Measurements from ENCODE around the gene LAMA1. TPM values are rescaled to one million over a fixed set of nuclear protein-coding genes. Genes with fewer than 3 reads are reported as not detected.

The LAMA1 gene
- total and polyA plus RNA-seq, 2 donors (not counting 3 experiments of a cell fraction or from before 2014, with no cell fraction given): 0.04 TPM; not detected in 1

DNA sequence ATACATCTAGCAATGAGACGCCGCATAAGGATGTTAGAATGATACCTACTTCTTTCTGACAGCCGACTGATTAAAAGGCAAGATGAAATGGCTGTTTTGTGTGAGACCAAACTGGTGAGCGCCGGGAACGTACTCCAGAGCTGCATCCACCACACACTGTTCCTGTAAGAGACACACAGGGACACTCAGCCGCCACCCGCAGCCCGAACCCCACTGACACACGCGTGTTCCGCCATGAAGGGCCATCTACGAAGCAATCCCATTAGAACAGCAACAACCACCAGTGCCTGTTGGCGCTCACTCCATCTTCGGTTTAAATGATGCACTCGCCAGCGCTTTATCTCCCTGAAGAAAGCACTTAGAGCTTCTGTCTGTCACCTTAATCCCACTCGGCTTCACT, 162.3 kb downstream of the LAMA1 start:
- DNase-seq (ENCODE audit: low read depth, low spot score): no peak
- Histone ChIP-seq H3K27me3 (ENCODE audit: control insufficient read depth in 2 of 2, insufficient read depth in 2 of 2, low read length in 2 of 2) (no peaks in the 10 kb centered on the region), H3K9me3 (replicated peaks; ENCODE audit: control insufficient read depth, insufficient read depth, low read length) (no peaks in the 10 kb centered on the region), H3K4me2 (ENCODE audit: insufficient read depth, low read length) (no peak overlapping the region), H3K27ac (ENCODE audit: insufficient read depth, low read depth, low read length) (no peak overlapping the region), H3K4me3 (replicated peaks in 1 of 3; ENCODE audit: insufficient read depth in 1 of 3, low read depth in 1 of 3, low read length in 3 of 3) (no peak overlapping the region), H3K4me1 (ENCODE audit: control insufficient read depth, extremely low read depth, insufficient read depth, low read length) (no peaks in the 10 kb centered on the region), H4K20me1 (replicated peaks; ENCODE audit: control insufficient read depth, extremely low read depth, insufficient read depth, low read length) (no peaks in the 10 kb centered on the region), H3K79me2 (ENCODE audit: control insufficient read depth, insufficient read depth, low read length) (no peaks in the 10 kb centered on the region), H3K9me1 (replicated peaks; ENCODE audit: control insufficient read depth, extremely low read depth, insufficient read depth, low read length) (no peaks in the 10 kb centered on the region), H3K9ac (replicated peaks; ENCODE audit: extremely low read depth, insufficient read depth, low read length) (no peak overlapping the region), H3K36me3 (ENCODE audit: control insufficient read depth in 2 of 2, extremely low read depth in 1 of 2, insufficient read depth in 2 of 2, low read length in 2 of 2) (no peaks in the 10 kb centered on the region), H2AFZ (ENCODE audit: low read depth, low read length) (no peak overlapping the region)
- dilution Hi-C loops (cut with MboI; ENCODE audit: extremely low pct_ligation_motif_present, low sequenced_read_pairs): no loop called here
- intact Hi-C loops (cut with micrococcal nuclease): no loop called here
- no TSS peak for BruUV-seq (replicated peaks)
- no peak for FAIRE-seq
- TF ChIP-seq JUN (IDR thresholded peaks at IDR 0.05; ENCODE audit: borderline replicate concordance, insufficient read depth, insufficient read length, low read depth): no peak
- TF ChIP-seq POLR2A (IDR thresholded peaks at IDR 0.05; ENCODE audit: low read depth, low read length): no peak
- no peak for TF ChIP-seq MYC (IDR thresholded peaks at IDR 0.05; ENCODE audit: low read depth, low read length)
- no peak for TF ChIP-seq EZH2 (IDR thresholded peaks at IDR 0.05; ENCODE audit: borderline replicate concordance, low read depth, low read length, severe bottlenecking)
- TF ChIP-seq GATA2 (IDR thresholded peaks at IDR 0.05; ENCODE audit: insufficient read depth, insufficient read length, low read depth, low read length): no peak
- TF ChIP-seq POLR2AphosphoS5 (IDR thresholded peaks at IDR 0.05; ENCODE audit: insufficient read depth, low read depth, low read length): no peak
- TF ChIP-seq, protein P1, sequence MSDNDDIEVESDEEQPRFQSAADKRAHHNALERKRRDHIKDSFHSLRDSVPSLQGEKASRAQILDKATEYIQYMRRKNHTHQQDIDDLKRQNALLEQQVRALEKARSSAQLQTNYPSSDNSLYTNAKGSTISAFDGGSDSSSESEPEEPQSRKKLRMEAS (IDR thresholded peaks at IDR 0.05; ENCODE audit: insufficient read depth, insufficient read length): no peak
- TF ChIP-seq, protein P2, sequence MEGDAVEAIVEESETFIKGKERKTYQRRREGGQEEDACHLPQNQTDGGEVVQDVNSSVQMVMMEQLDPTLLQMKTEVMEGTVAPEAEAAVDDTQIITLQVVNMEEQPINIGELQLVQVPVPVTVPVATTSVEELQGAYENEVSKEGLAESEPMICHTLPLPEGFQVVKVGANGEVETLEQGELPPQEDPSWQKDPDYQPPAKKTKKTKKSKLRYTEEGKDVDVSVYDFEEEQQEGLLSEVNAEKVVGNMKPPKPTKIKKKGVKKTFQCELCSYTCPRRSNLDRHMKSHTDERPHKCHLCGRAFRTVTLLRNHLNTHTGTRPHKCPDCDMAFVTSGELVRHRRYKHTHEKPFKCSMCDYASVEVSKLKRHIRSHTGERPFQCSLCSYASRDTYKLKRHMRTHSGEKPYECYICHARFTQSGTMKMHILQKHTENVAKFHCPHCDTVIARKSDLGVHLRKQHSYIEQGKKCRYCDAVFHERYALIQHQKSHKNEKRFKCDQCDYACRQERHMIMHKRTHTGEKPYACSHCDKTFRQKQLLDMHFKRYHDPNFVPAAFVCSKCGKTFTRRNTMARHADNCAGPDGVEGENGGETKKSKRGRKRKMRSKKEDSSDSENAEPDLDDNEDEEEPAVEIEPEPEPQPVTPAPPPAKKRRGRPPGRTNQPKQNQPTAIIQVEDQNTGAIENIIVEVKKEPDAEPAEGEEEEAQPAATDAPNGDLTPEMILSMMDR (IDR thresholded peaks at IDR 0.05; ENCODE audit: extremely low read depth in 1 of 2, insufficient read depth in 1 of 2, low read depth in 1 of 2, low read length in 2 of 2): no peak
- TF ChIP-seq FOS (IDR thresholded peaks at IDR 0.05; ENCODE audit: borderline replicate concordance, insufficient read depth, low read length): no peak
- ChIA-PET CTCF (no interaction called here), POLR2A (no interaction called here)

Data from endothelial cell of umbilical vein (primary cell).